ENCODE data around the gene LRRC4.

DNA sequence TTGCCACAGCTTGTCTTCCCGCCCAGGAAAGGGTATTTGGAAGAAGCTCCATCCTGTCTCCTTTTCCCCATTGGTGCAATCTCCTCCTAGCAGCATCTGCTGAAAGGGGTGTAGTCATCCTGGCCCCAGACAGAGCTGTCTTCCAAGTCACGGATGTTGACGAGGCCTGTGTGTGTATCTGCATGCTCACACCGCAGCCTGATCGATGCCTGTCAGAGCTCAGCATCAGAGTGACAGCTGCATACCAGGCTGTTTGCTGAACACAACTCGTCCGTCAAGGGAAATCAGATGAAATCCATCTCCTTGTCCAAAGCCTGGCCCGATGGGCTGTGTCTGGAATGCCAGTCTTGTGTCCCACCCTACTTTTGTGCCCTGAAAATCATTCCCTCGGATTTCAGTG, 21.2 kb upstream of the LRRC4 start:
- TF ChIP-seq, protein P1, sequence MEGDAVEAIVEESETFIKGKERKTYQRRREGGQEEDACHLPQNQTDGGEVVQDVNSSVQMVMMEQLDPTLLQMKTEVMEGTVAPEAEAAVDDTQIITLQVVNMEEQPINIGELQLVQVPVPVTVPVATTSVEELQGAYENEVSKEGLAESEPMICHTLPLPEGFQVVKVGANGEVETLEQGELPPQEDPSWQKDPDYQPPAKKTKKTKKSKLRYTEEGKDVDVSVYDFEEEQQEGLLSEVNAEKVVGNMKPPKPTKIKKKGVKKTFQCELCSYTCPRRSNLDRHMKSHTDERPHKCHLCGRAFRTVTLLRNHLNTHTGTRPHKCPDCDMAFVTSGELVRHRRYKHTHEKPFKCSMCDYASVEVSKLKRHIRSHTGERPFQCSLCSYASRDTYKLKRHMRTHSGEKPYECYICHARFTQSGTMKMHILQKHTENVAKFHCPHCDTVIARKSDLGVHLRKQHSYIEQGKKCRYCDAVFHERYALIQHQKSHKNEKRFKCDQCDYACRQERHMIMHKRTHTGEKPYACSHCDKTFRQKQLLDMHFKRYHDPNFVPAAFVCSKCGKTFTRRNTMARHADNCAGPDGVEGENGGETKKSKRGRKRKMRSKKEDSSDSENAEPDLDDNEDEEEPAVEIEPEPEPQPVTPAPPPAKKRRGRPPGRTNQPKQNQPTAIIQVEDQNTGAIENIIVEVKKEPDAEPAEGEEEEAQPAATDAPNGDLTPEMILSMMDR (IDR thresholded peaks at IDR 0.05): no peak
- no peak for TF ChIP-seq POLR2A (IDR thresholded peaks at IDR 0.05)

Data from lower leg skin (tissue), 3 donors.